Epithelial cell of esophagus (primary cell): Measurements from ENCODE around the gene NF2.

Source experiments
- DNase-seq: peaks from one replicate; pipeline ENCODE4 v3.0.0; 2010; ENCODE audit warnings: low read depth
- H3K4me3 ChIP-seq: 2 replicates; pipeline ENCODE4 v1.5.1; 2011; ENCODE audit warnings: mild to moderate bottlenecking, low read length, control low read depth
- TF ChIP-seq, protein P1 (sequence below): IDR thresholded peaks from 2 replicates; pipeline ENCODE4 v1.5.1; 2011; ENCODE audit warnings: low read depth, mild to moderate bottlenecking, low read length, control low read depth, inconsistent platforms; ENCODE audit not compliant: insufficient read depth; ENCODE audit errors: missing control alignments

NF2 gene

DNA sequence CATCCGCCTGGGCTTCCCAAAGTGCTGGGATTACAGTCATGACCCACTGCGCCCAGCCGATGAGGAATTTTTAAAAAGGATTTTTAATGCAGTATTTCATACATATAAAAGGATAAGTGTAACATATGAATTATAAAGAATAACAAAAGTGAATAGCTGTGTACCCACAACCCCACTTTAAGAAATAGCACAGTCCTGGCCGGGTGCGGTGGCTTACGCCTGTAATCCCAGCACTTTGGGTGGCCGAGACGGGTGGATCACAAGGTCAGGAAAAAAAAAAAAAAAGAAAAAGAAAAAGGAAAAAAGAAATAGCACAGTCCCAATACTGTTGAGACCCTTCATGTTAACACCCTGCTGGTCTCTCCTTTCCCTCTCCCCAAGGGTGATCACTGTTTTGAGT is 62.1 kb downstream of the NF2 start:
- TF ChIP-seq, protein P1, sequence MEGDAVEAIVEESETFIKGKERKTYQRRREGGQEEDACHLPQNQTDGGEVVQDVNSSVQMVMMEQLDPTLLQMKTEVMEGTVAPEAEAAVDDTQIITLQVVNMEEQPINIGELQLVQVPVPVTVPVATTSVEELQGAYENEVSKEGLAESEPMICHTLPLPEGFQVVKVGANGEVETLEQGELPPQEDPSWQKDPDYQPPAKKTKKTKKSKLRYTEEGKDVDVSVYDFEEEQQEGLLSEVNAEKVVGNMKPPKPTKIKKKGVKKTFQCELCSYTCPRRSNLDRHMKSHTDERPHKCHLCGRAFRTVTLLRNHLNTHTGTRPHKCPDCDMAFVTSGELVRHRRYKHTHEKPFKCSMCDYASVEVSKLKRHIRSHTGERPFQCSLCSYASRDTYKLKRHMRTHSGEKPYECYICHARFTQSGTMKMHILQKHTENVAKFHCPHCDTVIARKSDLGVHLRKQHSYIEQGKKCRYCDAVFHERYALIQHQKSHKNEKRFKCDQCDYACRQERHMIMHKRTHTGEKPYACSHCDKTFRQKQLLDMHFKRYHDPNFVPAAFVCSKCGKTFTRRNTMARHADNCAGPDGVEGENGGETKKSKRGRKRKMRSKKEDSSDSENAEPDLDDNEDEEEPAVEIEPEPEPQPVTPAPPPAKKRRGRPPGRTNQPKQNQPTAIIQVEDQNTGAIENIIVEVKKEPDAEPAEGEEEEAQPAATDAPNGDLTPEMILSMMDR: no peak
- no peak overlapping the region for H3K4me3 ChIP-seq
- no peak for DNase-seq

- DNase-seq: no peak
- H3K4me3 ChIP-seq: no peak overlapping the region
- TF ChIP-seq, protein P1: no peak
Measured at GRCh38 chr22:29668673-29669072, 65.2 kb downstream of the NF2 start.

DNA sequence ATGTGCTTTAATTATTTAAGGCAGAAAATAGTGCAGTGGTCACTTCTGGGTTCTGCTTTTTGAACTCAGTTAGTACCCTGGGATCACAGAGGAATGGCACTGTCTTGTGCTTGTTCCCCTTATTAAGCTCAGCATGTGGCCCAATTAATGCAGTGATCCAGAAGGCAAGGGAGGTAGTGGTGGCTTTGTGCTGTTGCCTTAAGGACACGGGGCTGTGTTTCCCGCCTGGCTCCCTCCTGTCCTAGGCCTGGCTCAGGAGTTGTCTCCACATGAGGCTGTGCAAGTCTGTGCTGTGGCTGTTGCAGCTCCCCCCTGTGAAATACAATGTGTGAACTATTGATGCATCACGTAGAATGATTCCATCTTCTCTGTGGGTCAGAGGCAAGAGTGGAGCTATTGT is 67.2 kb downstream of the NF2 start:
- H3K4me3 ChIP-seq: no peak overlapping the region
- TF ChIP-seq, protein P1: no peak
- no peak for DNase-seq

DNA sequence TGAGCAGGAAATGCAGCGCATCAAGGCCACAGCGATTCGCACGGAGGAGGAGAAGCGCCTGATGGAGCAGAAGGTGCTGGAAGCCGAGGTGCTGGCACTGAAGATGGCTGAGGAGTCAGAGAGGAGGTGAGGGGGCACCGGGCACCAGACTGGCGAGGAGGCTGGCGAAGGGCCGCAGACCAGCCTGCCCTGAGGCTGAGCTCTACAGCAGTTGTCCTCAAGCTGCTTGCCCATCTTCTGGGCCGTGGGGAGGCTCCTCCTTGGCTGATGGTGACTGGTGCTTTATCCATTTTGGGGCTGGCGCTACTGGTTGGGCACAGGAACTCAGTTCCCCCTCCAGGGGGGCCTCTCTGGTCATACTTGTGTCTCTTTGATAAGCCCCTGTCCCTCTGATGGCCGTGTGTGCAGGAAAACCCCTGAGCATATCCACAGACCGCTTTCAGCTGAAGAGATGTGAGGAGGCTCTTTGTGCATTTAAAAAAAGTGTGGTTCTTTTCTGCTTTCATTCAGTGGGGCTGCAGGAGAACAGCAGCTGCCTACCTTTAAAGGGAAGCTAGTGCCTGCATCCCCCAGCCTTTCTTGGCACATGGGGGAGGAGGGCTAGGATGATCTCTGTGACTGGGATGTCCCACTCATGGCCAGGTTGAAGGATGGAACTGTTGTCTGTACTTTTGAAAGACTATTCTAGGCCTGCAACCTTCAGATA is 70.1 kb downstream of the NF2 start:
- TF ChIP-seq, protein P1: no peak
- no peak for DNase-seq
- H3K4me3 ChIP-seq: no peak overlapping the region

DNA sequence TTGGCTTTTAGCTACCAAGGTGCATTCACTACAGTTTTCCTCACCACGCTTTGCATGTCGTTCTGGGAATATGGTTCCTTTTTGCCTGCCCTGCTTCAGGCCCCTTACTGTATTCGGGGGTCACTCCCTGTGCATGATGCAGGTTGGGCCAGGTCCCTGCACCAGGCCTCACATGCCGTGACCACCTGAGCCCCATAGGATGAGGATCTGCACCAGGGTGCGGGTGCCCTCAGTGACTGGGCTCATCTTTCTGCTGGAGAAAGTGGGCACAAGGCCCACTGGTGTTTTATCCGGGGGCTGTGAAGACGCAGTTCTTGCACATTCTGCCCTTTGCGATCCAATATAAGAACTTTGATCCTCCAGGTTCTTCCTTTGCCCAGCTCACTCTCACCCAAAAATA is 70.7 kb downstream of the NF2 start:
- DNase-seq: no peak
- no peak overlapping the region for H3K4me3 ChIP-seq
- TF ChIP-seq, protein P1: no peak

GRCh38 chr22:29679316-29679715 is 75.9 kb downstream of the NF2 start:
- TF ChIP-seq, protein P1: no peak
- H3K4me3 ChIP-seq: no peak overlapping the region
- DNase-seq: no peak

GRCh38 chr22:29683536-29683935 is 80.1 kb downstream of the NF2 start:
- DNase-seq: no peak
- H3K4me3 ChIP-seq: no peak overlapping the region
- TF ChIP-seq, protein P1: no peak
